Measurements from ENCODE around the gene OR10H2.

GRCh38 chr19:15733895-15734294 is 6.1 kb downstream of the OR10H2 start:
- TF ChIP-seq CTCF (conservative IDR thresholded peaks at IDR 0.05; ENCODE audit: low read length) (no peak), EZH2phosphoT487 (IDR thresholded peaks at IDR 0.05; ENCODE audit: borderline replicate concordance) (no peak)

Measured in Loucy (cell line).